GM19240 (cell line): ENCODE results near the gene DAB2IP.

ENCODE experiments used
- DNase-seq: peaks from one replicate; pipeline ENCODE4 v3.0.0; 2011; ENCODE audit warnings: low spot score; ENCODE audit not compliant: insufficient read length

The DAB2IP gene

GRCh38 chr9:121774715-121775613 lies 123.5 kb downstream of the DAB2IP start:
- no peak for DNase-seq

GRCh38 chr9:121776001-121776738 lies 124.7 kb downstream of the DAB2IP start:
- no peak for DNase-seq

- DNase-seq = no peak
These were observed 125.6 kb downstream of the DAB2IP start for GRCh38 chr9:121776739-121777637.

GRCh38 chr9:121778252-121779225 lies 127.1 kb downstream of the DAB2IP start:
- DNase-seq = no peak

- DNase-seq = no peak
These were observed 128.1 kb downstream of the DAB2IP start for GRCh38 chr9:121779381-121780117.

- no peak for DNase-seq
These were observed 129.0 kb downstream of the DAB2IP start for GRCh38 chr9:121780177-121781040.

GRCh38 chr9:121781145-121781548 lies 129.7 kb downstream of the DAB2IP start:
- no peak for DNase-seq

- DNase-seq = no peak
These were observed 130.4 kb downstream of the DAB2IP start for GRCh38 chr9:121781701-121782464.

GRCh38 chr9:121782514-121783110 lies 131.2 kb downstream of the DAB2IP start:
- DNase-seq = no peak

- no peak for DNase-seq
These were observed 131.7 kb downstream of the DAB2IP start for GRCh38 chr9:121783111-121783510.

GRCh38 chr9:121783521-121784507 lies 132.4 kb downstream of the DAB2IP start:
- no peak for DNase-seq

GRCh38 chr9:121784731-121785411 lies 133.4 kb downstream of the DAB2IP start:
- no peak for DNase-seq

GRCh38 chr9:121785673-121786542 lies 134.5 kb downstream of the DAB2IP start:
- DNase-seq = no peak

GRCh38 chr9:121786543-121786948 lies 135.1 kb downstream of the DAB2IP start:
- no peak for DNase-seq

- DNase-seq = no peak
These were observed 135.6 kb downstream of the DAB2IP start for GRCh38 chr9:121786998-121787422.
